Thyroid gland (tissue), 4 donors: ENCODE results near the gene CTNNA3. TPM values are rescaled to one million over a fixed set of nuclear protein-coding genes. Genes with fewer than 3 reads are reported as not detected.

Experiments used
- DNase-seq, 2 donors: peaks; one replicate each; pipeline ENCODE4 v3.0.0-alpha.2; 2019
- H3K27ac ChIP-seq, 3 donors: fragments of 200-600 bp; sonication (generic); 1 replicate in 2 of 3; 2 replicates in 1 of 3; pipeline ENCODE4 v1.5.1; 2016 to 2019; ENCODE audit warnings: mild to moderate bottlenecking in 1 of 3, moderate library complexity in 1 of 3
- H3K27me3 ChIP-seq: fragments of 200-600 bp; sonication (generic); one replicate; pipeline ENCODE4 v1.5.1; 2019
- H3K36me3 ChIP-seq, 2 donors: fragments of 200-600 bp; sonication (generic); one replicate each; pipeline ENCODE4 v1.5.1; 2016 to 2019
- H3K4me1 ChIP-seq, 2 donors: fragments of 200-600 bp; sonication (generic); one replicate each; pipeline ENCODE4 v1.5.1; 2017 to 2019
- H3K4me3 ChIP-seq, 3 donors: fragments of 200-600 bp; sonication (generic); replicated peaks in 1 of 3; 1 replicate in 2 of 3; 2 replicates in 1 of 3; pipeline ENCODE4 v1.5.1; 2016; ENCODE audit warnings: mild to moderate bottlenecking in 1 of 3
- H3K9me3 ChIP-seq: fragments of 200-600 bp; sonication (generic); one replicate; pipeline ENCODE4 v1.5.1; 2017
- POLR2A ChIP-seq, 2 donors: fragments of 450-650 bp; IDR thresholded peaks; one replicate each; pipeline ENCODE4 v1.6.1; 2017; ENCODE audit warnings: antibody characterized with exemption in 2 of 2, mild to moderate bottlenecking in 2 of 2, moderate library complexity in 1 of 2
- WGBS, 2 donors: methylation state at CpG; one replicate each; pipeline ENCODE4 v1.1.5; 2017; 5-methylcytosine and 5-hydroxymethylcytosine counted together
- intact Hi-C: fragments of 100-400 bp; cut with DNase I; formaldehyde crosslinking; loops from one replicate; pipeline ENCODE4 v1.15.1; 2023
- total RNA-seq, 4 donors: library from RNA; depleted of rRNA; stranded (reverse); fragments of >200 nt; gene quantifications; one replicate each; pipeline ENCODE4 v1.2.3, GENCODE V29; 2016
- TF ChIP-seq, protein P1 (sequence below), 6 experiments: fragments of 200-600 bp in 3 of 6; fragments of 450-650 bp in 3 of 6; sonication (generic) in 3 of 6; IDR thresholded peaks; one replicate each; pipeline ENCODE4 v1.5.1; 2016 to 2019; ENCODE audit warnings: antibody characterized with exemption in 6 of 6, mild to moderate bottlenecking in 2 of 6, inconsistent platforms in 1 of 6, moderate library complexity in 1 of 6

Gene CTNNA3
- total RNA-seq, 4 donors from 2014 or later = 0.11 to 0.79 (median 0.13) TPM; not detected in 1

GRCh38 chr10:67119651-67120050, 576.3 kb downstream of the CTNNA3 start:
- TF ChIP-seq POLR2A (IDR thresholded peaks at IDR 0.05) = no peak
- TF ChIP-seq, protein P1, sequence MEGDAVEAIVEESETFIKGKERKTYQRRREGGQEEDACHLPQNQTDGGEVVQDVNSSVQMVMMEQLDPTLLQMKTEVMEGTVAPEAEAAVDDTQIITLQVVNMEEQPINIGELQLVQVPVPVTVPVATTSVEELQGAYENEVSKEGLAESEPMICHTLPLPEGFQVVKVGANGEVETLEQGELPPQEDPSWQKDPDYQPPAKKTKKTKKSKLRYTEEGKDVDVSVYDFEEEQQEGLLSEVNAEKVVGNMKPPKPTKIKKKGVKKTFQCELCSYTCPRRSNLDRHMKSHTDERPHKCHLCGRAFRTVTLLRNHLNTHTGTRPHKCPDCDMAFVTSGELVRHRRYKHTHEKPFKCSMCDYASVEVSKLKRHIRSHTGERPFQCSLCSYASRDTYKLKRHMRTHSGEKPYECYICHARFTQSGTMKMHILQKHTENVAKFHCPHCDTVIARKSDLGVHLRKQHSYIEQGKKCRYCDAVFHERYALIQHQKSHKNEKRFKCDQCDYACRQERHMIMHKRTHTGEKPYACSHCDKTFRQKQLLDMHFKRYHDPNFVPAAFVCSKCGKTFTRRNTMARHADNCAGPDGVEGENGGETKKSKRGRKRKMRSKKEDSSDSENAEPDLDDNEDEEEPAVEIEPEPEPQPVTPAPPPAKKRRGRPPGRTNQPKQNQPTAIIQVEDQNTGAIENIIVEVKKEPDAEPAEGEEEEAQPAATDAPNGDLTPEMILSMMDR (IDR thresholded peaks at IDR 0.05) = no peak
- Histone ChIP-seq H3K36me3 (no peaks in the 10 kb centered on the region), H3K27me3 (no peaks in the 10 kb centered on the region), H3K4me3 (no peak overlapping the region), H3K9me3 (no peaks in the 10 kb centered on the region), H3K4me1 (no peaks in the 10 kb centered on the region), H3K27ac (no peak overlapping the region)
- no peak for DNase-seq
- intact Hi-C loops = no loop called here
- WGBS, 2 donors = 60 to 68% methylated on average over 1 of the region's 1 CpG

DNA sequence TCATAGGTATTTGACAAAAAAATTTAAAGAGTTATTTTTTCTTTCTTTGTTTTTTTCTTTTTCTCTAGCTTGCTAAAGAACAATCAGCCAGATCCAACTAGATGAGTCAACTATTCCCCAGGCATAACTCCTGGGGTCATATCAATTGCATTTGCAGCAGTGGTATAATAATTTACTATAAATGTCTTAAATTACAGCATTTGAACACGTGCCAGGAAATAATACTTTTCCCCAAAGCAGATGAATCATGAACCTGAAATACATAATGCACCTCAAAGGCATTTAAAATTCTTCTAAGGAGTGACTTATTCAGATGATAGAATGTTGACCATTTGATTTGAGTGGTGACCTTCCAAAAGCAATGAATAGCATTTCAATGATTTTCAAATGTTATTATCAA, 580.0 kb downstream of the CTNNA3 start:
- WGBS, 2 donors = 51 to 61% methylated on average over 1 of the region's 1 CpG
- H3K27me3 ChIP-seq = no peaks in the 10 kb centered on the region
- H3K4me3 ChIP-seq = no peak overlapping the region
- no peaks in the 10 kb centered on the region for H3K9me3 ChIP-seq
- H3K27ac ChIP-seq = no peak overlapping the region
- H3K36me3 ChIP-seq = no peaks in the 10 kb centered on the region
- H3K4me1 ChIP-seq = no peaks in the 10 kb centered on the region
- intact Hi-C loops = no loop called here
- no peak for DNase-seq
- TF ChIP-seq POLR2A (IDR thresholded peaks at IDR 0.05) = no peak
- TF ChIP-seq, protein P1 (IDR thresholded peaks at IDR 0.05) = no peak

DNA sequence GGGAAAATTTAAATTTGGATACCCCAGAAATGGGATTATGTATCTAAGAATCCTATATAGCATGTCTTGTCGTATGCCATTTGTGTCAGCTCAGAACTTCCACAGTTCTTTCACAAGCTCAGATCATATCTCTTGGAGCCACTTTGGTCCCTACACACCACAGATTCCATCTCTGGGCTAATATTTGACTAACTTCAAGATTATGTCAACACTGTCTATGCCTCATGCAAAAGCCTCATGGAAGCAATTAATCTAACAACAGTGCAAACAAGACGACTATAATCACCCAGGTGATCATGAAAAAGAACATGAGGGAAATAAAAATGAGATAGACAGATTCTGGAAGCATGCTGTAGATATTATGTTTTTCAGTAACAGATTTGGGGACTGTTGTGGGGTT, 581.0 kb downstream of the CTNNA3 start:
- intact Hi-C loops = no loop called here
- DNase-seq = no peak

DNA sequence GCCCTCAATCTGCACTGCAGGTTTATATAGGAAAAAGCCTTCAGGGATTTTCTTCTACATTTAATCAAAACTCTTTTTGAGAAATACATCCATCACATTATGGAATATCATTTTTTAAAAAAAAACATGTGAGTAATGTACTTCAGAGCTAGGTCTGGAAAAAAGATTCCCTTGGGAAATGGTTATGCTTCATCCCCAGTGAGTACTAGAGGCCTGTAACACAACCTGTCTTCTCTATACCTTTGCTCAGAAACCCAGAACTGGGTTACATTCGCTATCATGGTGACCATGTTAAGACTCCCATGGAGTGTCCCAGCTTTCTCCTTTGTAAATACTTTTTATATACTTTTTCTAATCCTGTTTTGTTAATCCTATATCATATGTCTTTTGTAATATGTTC, 583.2 kb downstream of the CTNNA3 start:
- intact Hi-C loops = no loop called here

More for the DNA sequence above, 581.0 kb downstream of the CTNNA3 start:
- Histone ChIP-seq H3K9me3 (no peaks in the 10 kb centered on the region), H3K4me1 (no peaks in the 10 kb centered on the region), H3K4me3 (no peak overlapping the region), H3K36me3 (no peaks in the 10 kb centered on the region), H3K27me3 (no peaks in the 10 kb centered on the region), H3K27ac (no peak overlapping the region)
- 87 to 88% methylated on average over 2 of the region's 2 CpGs for WGBS, 2 donors
- TF ChIP-seq, protein P1 (IDR thresholded peaks at IDR 0.05) = no peak
- TF ChIP-seq POLR2A (IDR thresholded peaks at IDR 0.05) = no peak

DNA sequence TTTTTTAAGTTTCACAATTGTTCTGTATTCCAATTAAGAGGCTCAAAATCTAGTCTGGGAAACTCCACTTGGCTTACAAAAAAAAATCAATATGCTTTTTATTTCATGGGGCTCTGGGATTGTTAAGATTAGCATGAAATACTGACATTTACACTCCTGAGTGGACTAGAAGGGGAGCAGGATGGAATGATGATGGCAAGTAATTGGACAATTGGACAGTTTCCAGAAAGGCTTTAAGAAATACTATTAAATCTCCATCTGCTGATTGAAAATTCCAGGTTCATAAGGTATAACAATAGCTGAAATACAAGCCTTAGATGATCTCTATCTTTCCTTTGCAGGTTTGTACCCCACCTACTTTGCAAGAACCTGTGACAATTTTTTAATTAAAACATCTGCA, 585.7 kb downstream of the CTNNA3 start:
- DNase-seq = no peak
- no peaks in the 10 kb centered on the region for H3K4me1 ChIP-seq
- H3K27ac ChIP-seq = no peak overlapping the region
- H3K27me3 ChIP-seq = no peaks in the 10 kb centered on the region
- intact Hi-C loops = no loop called here
- no peaks in the 10 kb centered on the region for H3K9me3 ChIP-seq
- TF ChIP-seq POLR2A (IDR thresholded peaks at IDR 0.05) = no peak
- TF ChIP-seq, protein P1 (IDR thresholded peaks at IDR 0.05) = no peak
- no peak overlapping the region for H3K4me3 ChIP-seq
- H3K36me3 ChIP-seq = no peaks in the 10 kb centered on the region

More for the DNA sequence above, 583.2 kb downstream of the CTNNA3 start:
- Histone ChIP-seq H3K36me3 (no peaks in the 10 kb centered on the region), H3K27me3 (no peaks in the 10 kb centered on the region), H3K9me3 (no peaks in the 10 kb centered on the region), H3K4me1 (no peaks in the 10 kb centered on the region), H3K4me3 (no peak overlapping the region), H3K27ac (no peak overlapping the region)
- no peak for DNase-seq
- 88 to 89% methylated on average over 1 of the region's 1 CpG for WGBS, 2 donors
- no peak for TF ChIP-seq POLR2A (IDR thresholded peaks at IDR 0.05)
- TF ChIP-seq, protein P1 (IDR thresholded peaks at IDR 0.05) = no peak
